ENCODE data around the gene PTPRR.

GRCh38 chr12:70794131-70794530 is 126.4 kb downstream of the PTPRR start:
- TF ChIP-seq POLR2A (IDR thresholded peaks at IDR 0.05) (no peak), POLR2AphosphoS5 (IDR thresholded peaks at IDR 0.05) (no peak)

Data from suprapubic skin (tissue), 4 donors.